IPS DF 6.9 (cell line): Measurements from ENCODE around the gene TTR.
A peak's percentile ranks its signal among the peaks of the same experiment; 100 is the strongest.

Source experiments
- DNase-seq: peaks from one replicate; pipeline ENCODE4 v3.0.0-alpha.2; 2013; ENCODE audit warnings: low read depth, low spot score
- H3K27ac ChIP-seq: one replicate; pipeline ENCODE4 v1.5.1; 2013; ENCODE audit warnings: low read length, control low read depth
- H3K27me3 ChIP-seq: 2 replicates; pipeline ENCODE4 v1.6.1; 2013; ENCODE audit warnings: mild to moderate bottlenecking, low read length; ENCODE audit not compliant: control insufficient read depth, insufficient read depth
- H3K36me3 ChIP-seq: 2 replicates; pipeline ENCODE4 v1.6.1; 2013; ENCODE audit warnings: low read length; ENCODE audit not compliant: control insufficient read depth, insufficient read depth
- H3K4me1 ChIP-seq: 2 replicates; pipeline ENCODE4 v1.6.1; 2013; ENCODE audit warnings: low read length; ENCODE audit not compliant: control insufficient read depth, insufficient read depth
- H3K4me3 ChIP-seq: 2 replicates; pipeline ENCODE4 v1.5.1; 2013; ENCODE audit warnings: mild to moderate bottlenecking, low read length
- H3K9me3 ChIP-seq: 2 replicates; pipeline ENCODE4 v1.6.1; 2013; ENCODE audit warnings: low read length, inconsistent platforms; ENCODE audit not compliant: control insufficient read depth, insufficient read depth
- WGBS: extraction: QIAGEN DNeasy Blood & Tissue Kit; methylation state at CpG from one replicate; pipeline ENCODE4 v1.1.7; 2013; ENCODE audit warnings: mixed read lengths, missing lambda C conversion rate; ENCODE audit not compliant: insufficient read length, insufficient coverage; 5-methylcytosine and 5-hydroxymethylcytosine counted together

The TTR gene

DNA sequence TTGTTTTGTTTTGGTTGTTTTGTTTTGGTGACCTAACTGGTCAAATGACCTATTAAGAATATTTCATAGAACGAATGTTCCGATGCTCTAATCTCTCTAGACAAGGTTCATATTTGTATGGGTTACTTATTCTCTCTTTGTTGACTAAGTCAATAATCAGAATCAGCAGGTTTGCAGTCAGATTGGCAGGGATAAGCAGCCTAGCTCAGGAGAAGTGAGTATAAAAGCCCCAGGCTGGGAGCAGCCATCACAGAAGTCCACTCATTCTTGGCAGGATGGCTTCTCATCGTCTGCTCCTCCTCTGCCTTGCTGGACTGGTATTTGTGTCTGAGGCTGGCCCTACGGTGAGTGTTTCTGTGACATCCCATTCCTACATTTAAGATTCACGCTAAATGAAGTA lies at the start of gene TTR:
Gene TTR (plus strand): TSS at position 250 of the 400 bp plus-strand sequence. CDS start 26 bp downstream, at position 276.
- no CpG with 5 or more reads among the region's 5 CpGs for WGBS
- Histone ChIP-seq H3K9me3 (no peaks in the 10 kb centered on the region), H3K4me3 (no peak within 1 kb of the TSS), H3K36me3 (no peaks in the 10 kb centered on the region), H3K27me3 (no peaks in the 10 kb centered on the region), H3K27ac (no peak within 1 kb of the TSS), H3K4me1 (no peaks in the 10 kb centered on the region)
- DNase-seq = no peak

DNA sequence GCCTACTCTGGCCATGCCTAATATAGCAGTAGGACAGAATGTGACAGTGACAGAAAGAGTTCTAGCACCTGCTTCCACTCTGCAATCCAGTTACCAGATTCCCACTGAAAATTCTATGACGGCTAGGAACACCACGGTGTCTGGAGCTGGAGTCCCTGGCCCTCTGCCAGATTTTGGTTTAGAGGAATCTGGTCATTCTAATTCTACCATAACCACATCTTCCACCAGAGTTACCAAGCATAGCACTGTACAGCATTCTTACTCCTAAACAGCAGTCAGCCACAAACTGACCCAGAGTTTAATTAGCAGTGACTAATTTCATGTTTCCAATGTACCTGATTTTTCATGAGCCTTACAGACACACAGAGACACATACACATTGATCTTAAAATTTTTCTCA lies 45.2 kb upstream of the TTR start:
- no peaks in the 10 kb centered on the region for H3K9me3 ChIP-seq
- H3K27me3 ChIP-seq = no peaks in the 10 kb centered on the region
- no peak overlapping the region for H3K27ac ChIP-seq
- H3K4me3 ChIP-seq = no peak overlapping the region
- no peaks in the 10 kb centered on the region for H3K4me1 ChIP-seq
- DNase-seq = no peak
- peaks cover 22% of the 10 kb centered on the region; the same call in 1 of the 2 replicates for H3K36me3 ChIP-seq
- WGBS = no CpG with 5 or more reads among the region's 2 CpGs

DNA sequence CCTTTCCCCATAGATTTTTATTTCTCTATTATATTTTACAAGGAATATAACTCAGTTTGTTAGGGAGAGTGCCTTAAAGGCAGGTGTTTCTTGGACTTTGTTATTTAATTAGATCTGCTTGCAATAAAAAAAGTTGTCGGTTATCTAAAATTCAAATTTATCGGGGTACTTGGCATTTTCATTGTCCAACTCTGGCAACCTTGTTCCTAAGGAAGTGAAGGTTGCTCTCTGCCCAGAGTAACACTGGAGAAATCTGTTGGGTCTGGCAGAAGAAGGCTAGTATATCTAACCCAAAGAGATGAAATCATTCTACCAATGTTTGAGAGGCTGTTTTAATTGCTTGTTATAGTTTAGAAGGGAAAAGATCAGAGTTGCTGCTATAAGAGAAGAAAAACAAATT lies 42.8 kb upstream of the TTR start:
- no peaks in the 10 kb centered on the region for H3K4me1 ChIP-seq
- H3K4me3 ChIP-seq = no peak overlapping the region
- H3K9me3 ChIP-seq = no peaks in the 10 kb centered on the region
- H3K27ac ChIP-seq = no peak overlapping the region
- no peak for DNase-seq
- no peaks in the 10 kb centered on the region for H3K27me3 ChIP-seq
- no CpG with 5 or more reads among the region's 2 CpGs for WGBS
- peaks cover 10% of the 10 kb centered on the region; the same call in 1 of the 2 replicates for H3K36me3 ChIP-seq

DNA sequence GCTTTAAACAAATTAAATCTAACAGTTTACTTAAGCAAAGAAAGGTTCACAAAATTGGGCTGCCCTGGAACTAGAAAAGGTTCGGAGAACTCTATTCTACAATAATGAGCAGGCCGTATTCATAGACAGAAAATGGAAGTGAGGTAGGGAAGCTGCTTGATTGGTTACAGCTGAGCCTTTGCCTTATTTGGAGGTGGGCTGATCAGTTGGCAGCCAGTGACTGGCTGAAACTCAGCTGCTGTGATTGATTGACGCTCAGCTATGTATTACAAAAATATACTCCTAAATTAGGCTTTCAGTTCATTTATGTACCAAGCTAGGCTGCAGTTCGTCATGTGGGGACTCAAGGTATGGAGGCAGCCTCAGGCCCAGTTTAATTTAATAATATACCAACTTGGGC lies 42.3 kb upstream of the TTR start:
- H3K9me3 ChIP-seq = no peaks in the 10 kb centered on the region
- no peak overlapping the region for H3K27ac ChIP-seq
- WGBS = no CpG with 5 or more reads among the region's 4 CpGs
- H3K27me3 ChIP-seq = no peaks in the 10 kb centered on the region
- DNase-seq = no peak
- no peak overlapping the region for H3K4me3 ChIP-seq
- no peaks in the 10 kb centered on the region for H3K4me1 ChIP-seq
- peaks cover 10% of the 10 kb centered on the region; the same call in 1 of the 2 replicates for H3K36me3 ChIP-seq

DNA sequence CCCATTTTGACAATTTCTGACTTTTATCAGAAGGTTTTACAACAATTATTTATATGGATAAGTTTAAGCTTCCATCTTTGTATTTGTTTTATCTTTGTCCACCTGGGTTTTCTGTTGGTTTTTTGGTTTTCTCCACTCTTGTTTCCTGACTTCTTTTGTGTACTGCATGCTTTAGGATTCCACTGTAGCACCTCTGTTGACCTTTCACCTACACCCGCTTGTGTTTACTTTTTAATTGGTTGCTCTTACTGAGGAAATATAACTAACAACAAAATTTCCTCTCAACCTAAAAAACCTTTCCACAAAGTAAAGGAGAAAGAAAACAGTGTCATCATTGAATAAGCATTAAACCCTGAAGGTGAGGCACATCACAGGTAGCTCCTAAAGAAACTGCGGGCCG lies 39.8 kb upstream of the TTR start:
- no peaks in the 10 kb centered on the region for H3K9me3 ChIP-seq
- H3K36me3 ChIP-seq = no peaks in the 10 kb centered on the region
- no peaks in the 10 kb centered on the region for H3K27me3 ChIP-seq
- H3K27ac ChIP-seq = no peak overlapping the region
- WGBS = no CpG with 5 or more reads among the region's 3 CpGs
- no peak overlapping the region for H3K4me3 ChIP-seq
- no peaks in the 10 kb centered on the region for H3K4me1 ChIP-seq
- DNase-seq = no peak

DNA sequence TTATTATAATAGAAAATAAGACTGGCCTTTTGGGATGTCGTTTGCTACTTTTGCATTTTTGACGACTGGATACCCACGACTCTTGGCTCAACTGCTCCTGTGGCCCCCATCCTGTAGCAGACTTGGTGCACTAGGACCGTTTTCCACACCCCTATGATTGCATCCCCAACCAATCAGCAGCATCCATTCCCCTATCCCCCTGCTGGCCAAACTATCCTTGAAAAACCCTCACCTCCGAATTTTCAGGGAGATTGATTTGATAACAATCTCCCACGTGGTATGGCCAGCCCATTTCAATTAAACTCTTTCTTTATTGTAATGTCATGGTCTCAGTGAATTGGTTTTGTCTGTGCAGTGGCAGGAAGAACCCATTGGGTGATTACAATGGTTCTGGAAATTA lies 37.9 kb upstream of the TTR start:
- DNase-seq = no peak
- no peaks in the 10 kb centered on the region for H3K4me1 ChIP-seq
- no CpG with 5 or more reads among the region's 6 CpGs for WGBS

DNA sequence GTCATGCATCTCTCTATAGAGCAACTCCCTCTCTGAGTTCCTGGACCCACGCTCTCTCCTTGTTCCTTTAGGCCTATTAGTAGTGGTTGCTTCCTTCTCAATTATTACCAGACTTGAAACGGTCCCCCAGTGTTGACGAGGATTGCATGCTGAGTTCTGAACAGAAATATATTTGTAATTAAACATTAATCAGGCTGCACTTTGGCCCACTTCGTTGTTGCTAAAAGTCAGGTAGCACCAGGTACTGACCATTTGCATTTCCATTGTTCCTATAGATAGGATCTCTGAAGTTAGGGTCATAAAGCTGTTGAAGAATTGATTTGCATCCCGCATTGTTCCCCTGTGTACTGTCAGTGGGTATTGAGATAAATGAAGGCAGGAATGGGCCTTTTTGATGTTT lies 36.9 kb upstream of the TTR start:
- Histone ChIP-seq H3K27ac (no peak overlapping the region), H3K9me3 (no peaks in the 10 kb centered on the region), H3K36me3 (no peaks in the 10 kb centered on the region), H3K4me1 (no peaks in the 10 kb centered on the region), H3K27me3 (no peaks in the 10 kb centered on the region), H3K4me3 (no peak overlapping the region)
- DNase-seq = no peak
- no CpG with 5 or more reads among the region's 5 CpGs for WGBS

More for the DNA sequence above, 37.9 kb upstream of the TTR start:
- no peak overlapping the region for H3K4me3 ChIP-seq
- H3K27me3 ChIP-seq = no peaks in the 10 kb centered on the region
- no peak overlapping the region for H3K27ac ChIP-seq
- no peaks in the 10 kb centered on the region for H3K9me3 ChIP-seq
- no peaks in the 10 kb centered on the region for H3K36me3 ChIP-seq

DNA sequence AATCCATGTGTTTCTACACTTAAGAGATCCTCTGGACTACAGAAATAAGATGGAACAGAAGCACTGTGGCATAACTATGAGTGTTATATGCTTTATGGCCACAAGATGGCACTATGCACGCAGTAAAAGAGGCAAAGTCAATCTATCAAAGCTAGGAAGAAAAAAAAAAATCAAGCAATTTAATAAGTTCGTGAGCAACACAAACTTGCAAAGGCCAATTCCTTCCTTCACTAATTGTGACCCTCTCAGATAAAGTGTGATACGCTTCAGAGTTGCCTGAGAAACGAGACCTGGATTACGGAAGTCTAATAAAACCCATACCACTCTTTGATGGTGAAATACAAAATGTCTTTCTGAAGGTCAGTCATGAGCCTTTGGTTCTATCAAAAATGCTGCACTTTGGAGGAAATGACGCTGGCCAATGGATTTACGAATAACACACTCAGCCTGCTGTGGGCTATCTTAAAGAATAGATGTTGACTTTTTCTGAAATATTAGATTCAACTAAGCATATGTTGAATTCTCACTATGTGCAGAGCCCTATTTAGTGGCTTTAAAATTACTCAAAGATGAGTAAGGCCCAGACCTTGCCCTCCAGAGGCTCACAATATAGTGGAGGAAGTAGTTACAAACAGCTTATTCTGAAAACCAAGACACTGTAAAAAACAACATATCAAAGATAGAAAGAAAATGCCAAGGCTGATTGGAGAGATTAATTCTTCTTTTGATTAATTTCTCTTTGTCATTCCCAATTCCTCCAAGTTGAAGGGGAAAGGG lies 35.5 kb upstream of the TTR start:
- H3K4me1 ChIP-seq = no peaks in the 10 kb centered on the region
- no CpG with 5 or more reads among the region's 7 CpGs for WGBS
- no peaks in the 10 kb centered on the region for H3K36me3 ChIP-seq
- H3K27me3 ChIP-seq = no peaks in the 10 kb centered on the region
- no peak overlapping the region for H3K27ac ChIP-seq
- H3K9me3 ChIP-seq = no peaks in the 10 kb centered on the region
- peak; percentile 29 for DNase-seq
- H3K4me3 ChIP-seq = no peak overlapping the region

DNA sequence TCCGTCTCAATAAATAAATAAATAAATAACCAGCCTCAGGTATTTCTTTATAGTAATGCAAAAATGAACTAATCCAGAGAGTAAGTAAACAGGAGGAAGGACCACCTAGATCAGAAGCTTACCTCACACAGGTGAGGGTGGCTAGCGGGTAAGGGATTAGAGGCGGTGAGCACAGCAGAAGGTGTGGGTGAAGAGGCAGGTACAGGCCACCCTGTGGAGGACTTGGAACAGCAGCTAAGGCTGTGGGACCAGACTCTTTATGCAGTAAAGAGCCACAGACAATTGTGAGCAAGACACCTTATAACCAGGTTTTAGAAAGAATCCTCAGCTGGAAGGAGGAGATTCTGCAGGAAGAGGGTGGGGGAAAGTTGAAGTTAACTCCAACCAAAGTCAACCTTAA lies 34.2 kb upstream of the TTR start:
- no CpG with 5 or more reads among the region's 3 CpGs for WGBS
- Histone ChIP-seq H3K27ac (no peak overlapping the region), H3K36me3 (no peaks in the 10 kb centered on the region), H3K27me3 (no peaks in the 10 kb centered on the region), H3K9me3 (no peaks in the 10 kb centered on the region), H3K4me3 (no peak overlapping the region), H3K4me1 (no peaks in the 10 kb centered on the region)
- DNase-seq = no peak

DNA sequence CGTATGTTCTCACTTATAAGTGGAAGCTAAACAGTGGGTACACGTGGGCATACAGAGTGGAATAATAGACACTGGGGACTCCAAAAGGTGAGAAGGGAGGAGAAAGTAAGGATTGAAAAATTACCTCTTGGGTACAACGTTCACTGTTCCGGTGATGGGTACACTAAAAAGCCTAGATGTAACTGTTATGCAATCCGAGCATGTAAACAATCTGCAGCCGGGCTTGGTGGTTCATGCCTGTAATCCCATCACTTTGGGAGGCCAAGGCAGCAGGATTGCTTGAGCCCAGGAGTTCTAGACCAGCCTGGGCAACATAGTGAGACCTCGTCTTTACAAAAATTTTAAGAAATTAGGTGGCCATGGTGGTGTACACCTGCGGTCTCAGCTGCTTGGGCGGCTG lies 33.1 kb upstream of the TTR start:
- Histone ChIP-seq H3K27me3 (no peaks in the 10 kb centered on the region), H3K9me3 (no peaks in the 10 kb centered on the region), H3K4me3 (no peak overlapping the region), H3K36me3 (no peaks in the 10 kb centered on the region), H3K4me1 (no peaks in the 10 kb centered on the region), H3K27ac (no peak overlapping the region)
- no peak for DNase-seq
- WGBS = no CpG with 5 or more reads among the region's 9 CpGs

DNA sequence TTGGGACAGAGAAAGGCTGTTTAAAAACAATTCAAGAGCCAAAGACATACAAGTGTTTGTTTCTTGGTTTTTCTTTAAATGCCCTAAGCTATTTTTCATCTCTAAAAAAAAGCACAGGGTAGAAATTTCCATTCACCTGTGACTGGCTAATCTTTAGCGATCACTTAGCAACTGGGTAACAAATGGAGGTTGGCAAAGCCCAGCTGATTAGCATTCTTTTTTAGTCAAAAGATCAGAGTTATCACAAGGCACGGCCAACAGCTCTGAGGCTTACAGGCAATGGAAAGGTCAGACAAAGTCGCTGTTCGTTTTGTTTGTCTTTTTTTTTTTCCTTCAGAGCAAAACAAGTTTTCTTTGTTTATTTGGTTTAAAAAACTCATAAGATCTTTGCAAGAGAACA lies 29.0 kb upstream of the TTR start:
- WGBS = no CpG with 5 or more reads among the region's 4 CpGs
- no peak overlapping the region for H3K4me3 ChIP-seq

More for the DNA sequence above, 29.0 kb upstream of the TTR start:
- H3K27me3 ChIP-seq = no peaks in the 10 kb centered on the region
- H3K9me3 ChIP-seq = no peaks in the 10 kb centered on the region
- H3K36me3 ChIP-seq = no peaks in the 10 kb centered on the region
- no peak for DNase-seq
- H3K27ac ChIP-seq = no peak overlapping the region
- H3K4me1 ChIP-seq = no peaks in the 10 kb centered on the region
